Measurements from ENCODE around the gene ROPN1B. TPM values are rescaled to one million over a fixed set of nuclear protein-coding genes. Genes with fewer than 3 reads are reported as not detected.

ROPN1B gene
- total RNA-seq, 1 experiment from 2014 or later = 0.18 TPM

GRCh38 chr3:126015075-126015474 is 46.1 kb downstream of the ROPN1B start:
- Histone ChIP-seq H3K4me1 (ENCODE audit: insufficient read depth, low read length) (no peaks in the 10 kb centered on the region), H3K36me3 (ENCODE audit: low read depth, low read length) (no peaks in the 10 kb centered on the region), H3K27ac (ENCODE audit: low read length) (no peak overlapping the region), H2AFZ (ENCODE audit: low read length) (no peak overlapping the region), H3K9me3 (ENCODE audit: low read length) (no peaks in the 10 kb centered on the region), H3K79me2 (ENCODE audit: low read length) (no peaks in the 10 kb centered on the region), H3F3A (ENCODE audit: low read length, unreplicated experiment) (no peaks in the 10 kb centered on the region), H3K9ac (ENCODE audit: low read length) (no peak overlapping the region), H3K27me3 (ENCODE audit: low read length) (no peaks in the 10 kb centered on the region), H3K9me2 (replicated peaks; ENCODE audit: low read length) (no peaks in the 10 kb centered on the region), H3K4me3 (ENCODE audit: low read length) (no peak overlapping the region), H4K20me1 (ENCODE audit: low read length) (no peaks in the 10 kb centered on the region), H3K4me2 (ENCODE audit: low read length) (no peak overlapping the region)
- intact Hi-C loops (cut with micrococcal nuclease) = no loop called here
- DNase-seq = no peak
- CTCF ChIA-PET = no interaction called here
- no TSS peak for BruUV-seq (replicated peaks)
- TF ChIP-seq CTCF (conservative IDR thresholded peaks at IDR 0.05; ENCODE audit: low read depth, low read length) = no peak
- TF ChIP-seq EZH2 (IDR thresholded peaks at IDR 0.05; ENCODE audit: low read length, unreplicated experiment) = no peak
- no peak for TF ChIP-seq EZH2phosphoT487 (IDR thresholded peaks at IDR 0.05; ENCODE audit: borderline replicate concordance, low read length)
- no peak for ATAC-seq
- POLR2A ChIA-PET (ENCODE audit: unreplicated experiment) = no interaction called here

- H3K9me2 ChIP-seq (replicated peaks; ENCODE audit: low read length) = no peaks in the 10 kb centered on the region
- TF ChIP-seq EZH2 (IDR thresholded peaks at IDR 0.05; ENCODE audit: low read length, unreplicated experiment) = no peak
- no peak for TF ChIP-seq EZH2phosphoT487 (IDR thresholded peaks at IDR 0.05; ENCODE audit: borderline replicate concordance, low read length)
- no peak for TF ChIP-seq CTCF (conservative IDR thresholded peaks at IDR 0.05; ENCODE audit: low read depth, low read length)
- H3K9ac ChIP-seq (ENCODE audit: low read length) = no peak overlapping the region
- H3K4me1 ChIP-seq (ENCODE audit: insufficient read depth, low read length) = no peaks in the 10 kb centered on the region
- intact Hi-C loops (cut with micrococcal nuclease) = no loop called here
- H3K36me3 ChIP-seq (ENCODE audit: low read depth, low read length) = no peaks in the 10 kb centered on the region
- H4K20me1 ChIP-seq (ENCODE audit: low read length) = no peaks in the 10 kb centered on the region
- POLR2A ChIA-PET (ENCODE audit: unreplicated experiment) = no interaction called here
- H3K9me3 ChIP-seq (ENCODE audit: low read length) = no peaks in the 10 kb centered on the region
- no peak overlapping the region for H3K27ac ChIP-seq (ENCODE audit: low read length)
- H3K79me2 ChIP-seq (ENCODE audit: low read length) = no peaks in the 10 kb centered on the region
- no peak for DNase-seq
- BruUV-seq (replicated peaks) = no TSS peak
- H3K4me3 ChIP-seq (ENCODE audit: low read length) = no peak overlapping the region
- no peak overlapping the region for H2AFZ ChIP-seq (ENCODE audit: low read length)
- H3F3A ChIP-seq (ENCODE audit: low read length, unreplicated experiment) = no peaks in the 10 kb centered on the region
- CTCF ChIA-PET = no interaction called here
- ATAC-seq = no peak
- H3K4me2 ChIP-seq (ENCODE audit: low read length) = no peak overlapping the region
- no peaks in the 10 kb centered on the region for H3K27me3 ChIP-seq (ENCODE audit: low read length)
Observed at GRCh38 chr3:126016616-126017015, 47.6 kb downstream of the ROPN1B start.

GRCh38 chr3:126017362-126017761 is 48.4 kb downstream of the ROPN1B start:
- CTCF ChIA-PET = no interaction called here
- Histone ChIP-seq H3K27ac (ENCODE audit: low read length) (no peak overlapping the region), H2AFZ (ENCODE audit: low read length) (no peak overlapping the region), H3K4me3 (ENCODE audit: low read length) (no peak overlapping the region), H3K79me2 (ENCODE audit: low read length) (no peaks in the 10 kb centered on the region), H3K4me1 (ENCODE audit: insufficient read depth, low read length) (no peaks in the 10 kb centered on the region), H3K36me3 (ENCODE audit: low read depth, low read length) (no peaks in the 10 kb centered on the region), H3K4me2 (ENCODE audit: low read length) (no peak overlapping the region), H3K9ac (ENCODE audit: low read length) (no peak overlapping the region), H3K9me2 (replicated peaks; ENCODE audit: low read length) (no peaks in the 10 kb centered on the region), H3K9me3 (ENCODE audit: low read length) (no peaks in the 10 kb centered on the region), H3K27me3 (ENCODE audit: low read length) (no peaks in the 10 kb centered on the region), H4K20me1 (ENCODE audit: low read length) (no peaks in the 10 kb centered on the region), H3F3A (ENCODE audit: low read length, unreplicated experiment) (no peaks in the 10 kb centered on the region)
- ATAC-seq (no peak), DNase-seq (no peak)
- BruUV-seq (replicated peaks) = no TSS peak
- POLR2A ChIA-PET (ENCODE audit: unreplicated experiment) = no interaction called here
- intact Hi-C loops (cut with micrococcal nuclease) = no loop called here
- TF ChIP-seq CTCF (conservative IDR thresholded peaks at IDR 0.05; ENCODE audit: low read depth, low read length) (no peak), EZH2phosphoT487 (IDR thresholded peaks at IDR 0.05; ENCODE audit: borderline replicate concordance, low read length) (no peak), EZH2 (IDR thresholded peaks at IDR 0.05; ENCODE audit: low read length, unreplicated experiment) (no peak)
